Stimulated activated CD8-positive, alpha-beta memory T cell treated with anti-CD3 and anti-CD28 coated beads, Interleukin-4, amount 100 ng/mL, for 48 hours (primary cell): ENCODE measurements around the gene MLC1.

Source experiments
- DNase-seq: peaks from one replicate; pipeline ENCODE4 v3.0.0-alpha.2; 2020

MLC1 gene

DNA sequence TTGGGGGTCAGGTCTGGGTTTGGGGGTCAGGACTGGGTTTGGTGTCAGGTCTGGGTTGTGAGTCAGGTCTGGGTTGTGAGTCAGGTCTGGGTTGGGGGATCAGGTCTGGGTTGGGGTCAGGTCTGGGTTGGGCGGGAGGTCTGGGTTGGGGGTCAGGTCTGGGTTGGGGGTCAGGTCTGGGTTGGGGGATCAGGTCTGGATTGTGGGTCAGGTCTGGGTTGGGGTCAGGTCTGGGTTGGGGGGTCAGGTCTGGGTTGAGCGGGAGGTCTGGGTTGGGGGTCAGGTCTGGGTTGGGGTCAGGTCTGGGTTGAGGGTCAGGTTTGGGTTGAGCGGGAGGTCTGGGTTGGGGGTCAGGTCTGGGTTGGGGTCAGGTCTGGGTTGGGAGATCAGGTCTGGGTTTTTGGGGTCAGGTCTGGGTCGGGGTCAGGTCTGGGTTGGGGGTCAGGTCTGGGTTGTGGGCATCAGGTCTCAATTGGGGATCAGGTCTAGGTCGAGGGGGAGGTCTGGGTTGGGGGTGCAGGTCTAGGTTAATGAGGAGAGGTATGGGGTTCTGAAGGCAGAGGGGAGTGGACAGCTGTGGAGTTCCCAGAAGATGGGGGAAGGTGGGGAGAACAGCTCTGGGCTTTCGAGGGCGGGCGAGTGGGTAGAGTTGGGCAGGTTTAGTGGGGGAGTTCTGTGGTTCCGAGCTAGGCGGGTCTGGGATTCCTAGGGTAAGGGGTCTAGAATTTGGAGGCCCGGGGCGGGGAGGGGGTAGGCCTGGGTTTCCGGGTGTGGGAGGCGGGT is 27.8 kb downstream of the MLC1 start:
- no peak for DNase-seq

GRCh38 chr22:50056214-50056972 is 28.8 kb downstream of the MLC1 start:
- DNase-seq: no peak

DNA sequence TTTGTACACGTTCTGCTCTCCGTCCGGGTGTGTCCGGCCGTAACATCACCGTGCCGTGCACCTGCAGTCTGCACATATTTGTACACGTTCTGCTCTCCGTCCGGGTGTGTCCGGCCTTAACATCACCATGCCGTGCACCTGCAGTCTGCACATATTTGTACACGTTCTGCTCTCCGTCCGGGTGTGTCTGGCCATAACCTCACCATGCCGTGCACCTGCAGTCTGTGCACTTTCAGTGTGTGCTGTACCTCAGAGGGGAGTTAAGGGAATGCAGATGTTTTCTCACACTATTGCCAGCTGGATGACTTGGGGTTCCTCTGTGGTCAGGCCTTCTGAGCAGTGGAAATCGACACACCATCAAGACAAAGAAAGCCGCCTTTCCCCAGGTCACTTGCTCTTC is 31.4 kb downstream of the MLC1 start:
- DNase-seq: no peak

GRCh38 chr22:50051930-50052329 is 33.3 kb downstream of the MLC1 start:
- DNase-seq: no peak

DNA sequence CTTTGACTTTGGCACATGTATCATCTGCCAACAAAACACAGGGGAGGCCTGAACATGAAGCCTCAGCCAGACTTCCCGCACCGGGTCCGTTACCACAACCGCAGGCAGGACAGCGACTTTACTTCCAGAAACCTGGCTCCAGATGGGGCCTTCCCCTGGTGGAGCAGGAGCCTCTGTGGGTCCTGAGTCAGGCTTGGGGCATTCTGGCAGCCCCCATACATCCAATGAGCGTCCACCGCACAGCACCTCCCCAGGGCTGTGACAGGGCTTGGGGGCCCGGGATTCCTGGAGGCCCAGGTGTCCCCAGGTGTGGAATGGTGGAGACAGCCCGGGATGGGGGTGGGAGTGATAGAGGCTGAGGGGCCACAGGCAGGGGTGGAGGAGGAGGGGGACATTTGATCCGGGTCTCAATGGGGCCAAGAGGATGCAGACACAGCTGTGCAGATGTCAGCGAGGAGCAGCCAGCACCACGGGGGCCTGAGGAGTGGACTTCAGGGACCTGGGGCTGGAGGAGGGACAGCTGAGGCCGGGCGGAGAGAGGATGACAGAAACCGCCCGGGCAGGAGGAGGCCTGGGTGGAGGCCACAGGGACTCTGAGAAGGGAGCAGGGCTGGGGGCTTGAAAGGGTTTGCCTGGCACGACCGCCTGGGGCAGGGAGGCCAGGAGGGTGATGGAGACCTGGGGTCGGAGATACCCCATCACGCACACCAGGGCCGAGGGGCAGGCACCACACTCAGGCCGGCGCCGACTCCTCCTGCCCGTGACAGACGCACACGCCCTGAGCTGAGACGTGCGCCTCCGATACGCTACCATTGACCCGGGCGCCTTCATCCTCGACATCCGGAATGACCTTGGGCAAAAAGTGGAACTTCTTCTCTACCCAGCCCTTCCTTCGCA is 35.7 kb downstream of the MLC1 start:
- no peak for DNase-seq

DNA sequence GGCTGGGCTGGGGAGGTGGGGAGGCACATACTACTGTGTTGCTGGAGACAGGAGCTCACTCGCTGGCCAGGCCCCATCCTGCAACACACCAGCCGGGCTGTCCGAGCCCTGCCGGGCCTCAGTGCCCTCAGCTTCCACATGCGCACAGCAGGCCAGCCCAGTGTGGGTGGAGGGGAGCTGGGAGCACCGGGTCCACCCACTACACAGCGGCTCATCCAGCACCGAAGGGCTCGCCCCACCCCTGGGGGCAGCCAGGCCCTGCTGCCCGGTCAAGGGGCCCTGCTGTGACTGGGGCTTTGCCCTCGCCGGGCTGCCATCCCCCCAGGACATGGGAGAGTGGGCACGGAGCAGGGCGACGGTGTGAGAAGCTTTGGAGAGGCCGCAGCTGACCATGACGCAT is 36.4 kb downstream of the MLC1 start:
- no peak for DNase-seq

- DNase-seq: no peak
These were observed 37.0 kb downstream of the MLC1 start for GRCh38 chr22:50048061-50048765.

GRCh38 chr22:50047346-50047745 is 37.9 kb downstream of the MLC1 start:
- no peak for DNase-seq

DNA sequence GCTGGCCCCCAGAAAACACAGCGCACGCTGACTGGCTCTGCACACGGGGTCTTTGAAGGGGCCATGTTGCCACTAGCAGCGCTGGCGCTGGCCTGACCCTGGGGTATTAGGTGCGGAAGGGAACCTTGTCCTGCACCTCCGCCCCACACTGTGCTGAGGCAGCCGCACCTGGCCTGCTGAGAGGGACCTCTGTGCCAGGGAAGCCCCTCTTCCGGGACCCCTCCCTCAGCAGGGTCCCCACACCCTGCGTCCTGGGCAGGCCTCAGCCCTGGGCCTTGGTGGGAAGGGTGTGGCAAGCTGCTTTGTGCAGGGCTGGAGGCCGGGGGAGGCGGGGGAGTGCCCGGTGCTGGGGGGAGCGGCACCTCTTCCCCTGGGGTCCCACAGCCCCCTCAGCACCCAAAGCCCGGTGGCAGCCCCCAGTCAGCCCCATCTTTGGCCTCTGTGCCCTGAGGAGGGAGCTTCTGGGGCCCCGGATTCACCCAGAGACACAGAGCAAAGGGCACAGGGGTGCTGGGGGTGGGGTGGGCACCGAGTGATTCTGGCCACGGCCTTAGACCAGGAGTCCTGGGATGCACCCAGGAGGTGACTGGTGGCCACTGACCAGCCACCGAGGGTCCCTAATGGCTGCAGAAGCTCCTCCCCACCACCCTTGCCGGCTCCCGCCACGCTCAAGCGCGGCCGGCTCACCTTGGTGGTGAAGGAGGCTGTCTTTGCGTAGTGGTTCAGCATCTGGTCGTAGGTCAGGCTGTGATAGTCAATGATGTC is 38.6 kb downstream of the MLC1 start:
- DNase-seq: no peak

DNA sequence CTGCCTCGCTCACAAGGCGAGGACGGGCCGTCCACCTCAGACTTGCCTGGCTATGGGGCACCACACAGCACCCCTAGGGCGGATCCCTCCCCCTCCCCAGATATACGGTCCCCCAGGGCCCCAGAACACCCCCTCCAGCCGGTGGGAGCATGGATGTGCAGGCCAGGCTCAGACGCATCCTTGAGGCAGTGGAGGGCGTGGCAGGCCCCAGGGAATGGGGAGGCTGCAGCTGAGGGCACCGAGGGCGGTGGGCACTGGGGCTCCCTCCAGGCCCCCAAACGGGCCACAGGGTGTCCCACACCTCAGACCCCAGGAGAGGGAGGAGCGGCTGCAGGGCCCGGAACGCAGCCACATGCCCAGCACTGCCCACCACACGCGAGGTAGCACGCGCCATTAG is 39.2 kb downstream of the MLC1 start:
- no peak for DNase-seq

DNA sequence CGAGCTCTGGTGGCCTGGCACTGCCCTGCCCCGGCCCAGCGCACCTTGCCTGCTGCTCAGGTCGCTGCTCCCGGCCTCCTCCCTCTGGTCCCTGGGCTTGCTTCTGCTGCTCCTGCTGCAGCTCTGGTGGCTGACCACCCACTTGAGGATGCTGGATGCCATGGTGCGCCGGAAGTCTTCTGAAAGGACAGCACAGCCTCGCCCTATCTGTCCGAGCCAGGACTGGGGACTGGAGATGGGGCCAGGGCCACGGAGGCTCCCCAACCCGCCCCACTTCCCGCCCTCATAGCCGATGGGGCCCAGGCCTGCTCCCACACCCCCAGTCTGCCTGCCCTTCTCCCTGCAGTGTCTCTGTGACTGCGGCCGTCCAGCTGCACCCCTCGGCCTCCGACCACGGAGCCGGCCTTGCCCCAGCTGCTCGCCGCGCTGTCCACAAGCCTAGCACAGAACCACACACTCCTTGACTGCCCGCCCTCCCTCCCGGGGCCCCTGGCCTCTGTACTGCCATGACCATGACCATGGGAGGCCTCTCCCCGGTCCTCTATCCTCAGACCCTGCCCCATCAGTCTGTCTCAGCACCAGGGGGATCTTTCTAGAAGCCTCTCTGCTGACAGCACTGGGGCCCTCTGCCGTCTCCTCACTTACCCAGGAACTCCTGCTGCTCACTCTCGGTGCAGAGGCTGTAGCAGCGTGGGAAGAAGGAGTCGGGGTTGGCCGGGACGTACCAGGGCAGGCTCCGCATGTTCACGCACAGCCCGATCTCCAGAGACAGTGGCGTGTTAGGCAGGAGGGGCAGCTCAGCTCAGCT is 39.8 kb downstream of the MLC1 start:
- DNase-seq: no peak

GRCh38 chr22:50044485-50045118 is 40.6 kb downstream of the MLC1 start:
- DNase-seq: no peak

- DNase-seq: no peak
These were observed 43.7 kb downstream of the MLC1 start for GRCh38 chr22:50041361-50042065.

- no peak for DNase-seq
These were observed 44.5 kb downstream of the MLC1 start for GRCh38 chr22:50040717-50041116.

DNA sequence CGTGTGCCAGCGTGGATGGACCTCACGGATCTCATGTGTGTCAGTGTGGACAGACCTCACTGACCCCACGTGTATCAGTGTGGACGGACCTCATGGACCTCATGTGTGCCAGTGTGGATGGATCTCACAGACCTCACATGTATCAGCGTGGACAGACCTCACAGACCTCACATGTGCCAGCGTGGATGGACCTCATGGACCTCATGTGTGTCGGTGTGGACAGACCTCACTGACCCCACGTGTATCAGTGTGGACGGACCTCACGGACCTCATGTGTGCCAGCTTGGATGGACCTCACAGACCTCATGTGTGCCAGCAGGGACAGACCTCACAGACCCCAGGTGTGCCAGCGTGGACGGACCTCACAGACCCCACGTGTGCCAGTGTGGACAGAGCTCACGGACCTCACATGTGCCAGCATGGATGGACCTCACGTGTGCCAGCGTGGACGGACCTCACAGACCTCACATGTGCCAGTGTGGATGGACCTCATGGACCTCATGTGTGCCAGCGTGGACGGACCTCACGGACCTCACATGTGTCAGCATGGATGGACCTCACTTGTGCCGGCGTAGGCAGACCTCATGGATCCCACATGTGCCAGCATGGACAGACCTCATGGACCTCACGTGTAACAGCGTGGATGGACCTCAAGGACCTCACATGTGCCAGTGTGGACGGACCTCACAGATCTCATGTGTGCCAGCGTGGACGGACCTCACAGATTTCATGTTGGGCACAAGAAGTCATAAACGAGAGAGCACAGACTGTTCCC is 45.4 kb downstream of the MLC1 start:
- DNase-seq: no peak

DNA sequence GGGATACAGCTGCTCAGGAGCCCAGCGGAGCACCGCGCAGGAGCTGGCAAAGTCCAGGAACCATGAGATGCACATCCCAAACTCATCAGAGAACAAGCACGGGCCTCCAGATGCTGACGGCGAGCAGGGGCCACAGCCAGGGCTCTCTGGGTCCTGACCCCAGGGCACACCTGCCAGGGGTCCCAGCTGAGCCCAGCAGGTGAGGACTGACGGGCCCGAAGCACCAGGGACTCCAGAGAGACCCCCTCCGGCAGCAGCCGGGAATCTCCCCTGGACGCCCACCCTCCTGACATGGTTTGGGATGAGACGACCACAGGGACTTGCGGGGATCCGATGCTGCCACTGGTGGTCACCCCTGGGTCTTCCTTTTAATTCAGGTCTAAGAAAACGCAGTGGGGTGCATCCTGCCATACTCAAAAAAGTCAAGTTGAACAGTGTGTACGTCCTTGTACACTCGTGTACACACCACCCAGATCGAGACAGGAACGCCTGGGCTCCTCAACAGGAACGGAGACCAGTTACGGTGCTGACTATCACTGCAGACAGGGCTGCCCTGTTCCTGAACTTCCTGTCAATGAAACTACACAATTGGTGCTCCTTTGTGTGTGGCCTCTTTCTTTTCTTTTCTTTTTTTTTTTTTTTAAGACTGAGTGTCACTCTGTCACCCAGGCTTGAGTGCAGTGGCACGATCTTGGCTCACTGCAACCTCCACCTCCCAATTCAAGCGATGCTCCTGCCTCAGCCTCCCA is 49.1 kb downstream of the MLC1 start:
- DNase-seq: no peak

- no peak for DNase-seq
These were observed 49.9 kb downstream of the MLC1 start for GRCh38 chr22:50035131-50035881.
